NB4 (cell line): ENCODE measurements around the gene CTPS1.

ENCODE experiments used
- DNase-seq: peaks from one replicate; pipeline ENCODE4 v3.0.0; 2010; ENCODE audit warnings: low read depth
- H3K4me3 ChIP-seq: one replicate; pipeline ENCODE4 v1.5.1; 2011; ENCODE audit warnings: mild to moderate bottlenecking, low read depth, low read length, moderate library complexity
- CTCF ChIP-seq: IDR thresholded peaks from one replicate; pipeline ENCODE4 v1.5.1; 2012; ENCODE audit warnings: low read depth, low read length
- MAX ChIP-seq: IDR thresholded peaks from 2 replicates; pipeline ENCODE4 v1.6.1; 2011; ENCODE audit warnings: low read depth, low read length
- MYC ChIP-seq: IDR thresholded peaks from 2 replicates; pipeline ENCODE4 v1.6.1; 2011; ENCODE audit warnings: low read depth, low read length
- POLR2A ChIP-seq: IDR thresholded peaks from 2 replicates; pipeline ENCODE4 v1.6.1; 2011; ENCODE audit warnings: mild to moderate bottlenecking; ENCODE audit not compliant: insufficient read length; ENCODE audit errors: extremely low read depth

The CTPS1 gene

DNA sequence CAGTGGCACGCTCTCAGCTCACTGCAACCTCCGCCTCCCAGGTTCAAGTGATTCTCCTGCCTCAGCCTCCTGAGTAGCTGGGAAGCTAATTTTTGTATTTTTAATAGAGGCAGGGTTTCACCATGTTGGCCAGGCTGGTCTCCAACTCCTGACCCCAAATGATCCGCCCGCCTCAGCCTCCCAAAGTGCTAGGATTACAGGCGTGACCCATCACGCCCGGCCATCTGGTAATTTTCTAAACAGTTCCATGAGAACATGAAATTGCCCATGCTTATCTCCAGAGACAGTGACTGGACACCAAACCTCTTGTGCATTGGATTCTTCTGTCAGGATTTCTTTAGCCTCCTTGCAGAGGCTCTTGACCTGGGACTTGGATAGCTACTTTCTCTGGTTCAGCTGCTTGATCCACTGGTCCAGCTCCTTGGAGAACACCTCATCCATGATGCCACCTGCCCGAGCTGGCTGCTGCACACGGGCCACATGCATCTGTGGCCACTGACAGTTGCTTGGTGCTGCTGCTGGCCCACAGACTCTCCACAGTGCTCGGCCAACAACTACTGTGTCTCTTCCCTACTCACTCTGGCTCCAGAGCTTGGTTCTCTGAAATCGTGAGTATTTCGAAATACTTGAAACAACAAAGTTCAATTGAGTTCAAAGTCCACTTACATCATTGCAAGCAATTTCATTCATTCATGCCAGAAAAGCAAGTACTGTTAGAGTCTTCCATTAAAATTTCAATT lies 40.0 kb upstream of the CTPS1 start:
- DNase-seq = peak; percentile 73

GRCh38 chr1:40944326-40944725 lies 35.2 kb upstream of the CTPS1 start:
- TF ChIP-seq MYC (no peak), POLR2A (no peak), MAX (no peak), CTCF (no peak)
- no peak overlapping the region for H3K4me3 ChIP-seq
- DNase-seq = no peak

More for the DNA sequence above, 40.0 kb upstream of the CTPS1 start:
- no peak overlapping the region for H3K4me3 ChIP-seq
- TF ChIP-seq POLR2A (no peak), MAX (no peak)

DNA sequence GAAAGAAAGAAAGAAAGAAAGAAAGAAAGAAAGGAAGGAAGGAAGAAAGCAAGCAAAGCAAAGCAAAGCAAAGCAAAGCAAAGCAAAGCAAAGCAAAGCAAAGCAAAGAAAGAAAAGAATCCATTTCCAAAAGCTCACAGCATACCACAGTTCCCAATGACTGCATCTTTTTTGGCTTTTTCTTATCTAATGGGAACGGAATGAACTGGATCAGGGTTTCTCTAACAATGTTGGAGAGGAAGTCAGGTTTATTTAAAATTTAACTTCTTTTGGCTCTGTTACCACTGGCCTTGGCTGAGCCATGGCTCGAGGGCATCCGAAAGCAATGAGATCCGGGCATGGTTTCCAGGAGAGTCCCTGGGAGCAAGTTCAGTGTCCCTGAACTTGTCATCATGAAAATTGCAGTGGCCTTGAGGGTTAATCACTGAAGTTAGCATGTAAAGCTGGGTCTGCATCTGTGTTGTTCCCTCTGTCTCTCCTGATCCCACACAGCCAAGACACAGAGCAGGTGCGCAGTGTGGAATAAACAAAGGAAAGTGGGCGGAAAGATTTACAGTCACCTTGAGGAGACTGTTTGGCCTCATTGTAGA lies 34.6 kb upstream of the CTPS1 start:
- no peak overlapping the region for H3K4me3 ChIP-seq
- no peak for DNase-seq
- TF ChIP-seq CTCF = no peak

DNA sequence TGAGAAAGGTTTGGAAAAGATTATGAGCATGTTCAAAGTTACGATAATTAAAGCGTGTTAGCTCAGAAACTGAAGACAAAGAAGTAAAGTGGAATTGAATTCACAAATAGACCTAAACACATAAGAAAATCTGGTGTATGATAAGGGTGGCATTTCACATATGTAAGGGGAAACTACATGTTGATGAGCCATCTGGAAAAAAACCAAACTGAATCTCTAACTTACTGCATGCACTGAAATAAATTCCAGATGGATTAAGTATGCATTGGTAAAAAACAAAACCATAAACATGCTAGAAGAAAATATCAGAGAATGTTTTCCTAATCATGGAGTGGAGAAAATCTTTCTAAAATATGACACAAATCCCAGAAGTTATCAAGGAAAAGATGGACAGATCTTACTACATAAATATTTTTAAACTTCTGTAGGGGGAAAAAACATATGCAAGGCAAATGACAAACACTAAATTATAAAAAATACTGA lies 34.0 kb upstream of the CTPS1 start:
- no peak overlapping the region for H3K4me3 ChIP-seq
- DNase-seq = no peak
- TF ChIP-seq POLR2A (no peak), CTCF (no peak), MAX (no peak), MYC (no peak)

DNA sequence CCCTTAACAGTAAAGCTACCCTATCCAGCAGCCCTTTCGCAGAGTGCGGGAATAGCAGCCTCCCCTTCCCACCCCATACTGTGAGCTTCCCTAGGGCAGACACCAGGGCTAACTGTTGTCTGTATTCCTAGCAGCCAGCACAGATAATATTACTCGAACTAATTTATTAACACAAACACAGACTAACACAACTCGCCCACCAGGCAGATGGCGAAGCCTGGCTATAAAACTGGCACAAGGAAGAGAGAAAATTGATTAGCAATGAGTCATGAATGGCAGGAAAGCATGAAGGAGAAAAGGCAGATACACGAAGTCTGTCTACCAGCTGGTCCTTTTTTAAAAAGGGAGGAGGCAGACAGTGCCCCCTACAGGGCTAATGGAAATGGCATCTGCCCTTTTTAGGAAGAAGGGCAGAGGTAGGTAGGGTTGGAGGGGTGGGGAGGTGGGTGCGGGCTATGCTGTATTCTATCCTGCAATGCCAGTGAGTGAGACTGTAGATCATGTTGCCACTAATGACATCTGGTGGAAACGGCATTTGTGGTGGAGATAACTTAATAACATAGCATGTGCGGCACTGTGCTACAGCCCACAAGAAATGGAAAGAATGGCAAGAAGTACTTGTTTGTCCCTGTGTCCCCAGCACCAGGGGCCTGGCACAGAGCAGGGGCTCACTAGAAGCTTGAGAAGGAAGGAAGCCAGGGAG lies 30.6 kb upstream of the CTPS1 start:
- DNase-seq = peak; percentile 76
- no peak for TF ChIP-seq MYC
- no peak for TF ChIP-seq POLR2A
- TF ChIP-seq MAX = no peak
- TF ChIP-seq CTCF = peak; percentile 65
- no peak overlapping the region for H3K4me3 ChIP-seq

DNA sequence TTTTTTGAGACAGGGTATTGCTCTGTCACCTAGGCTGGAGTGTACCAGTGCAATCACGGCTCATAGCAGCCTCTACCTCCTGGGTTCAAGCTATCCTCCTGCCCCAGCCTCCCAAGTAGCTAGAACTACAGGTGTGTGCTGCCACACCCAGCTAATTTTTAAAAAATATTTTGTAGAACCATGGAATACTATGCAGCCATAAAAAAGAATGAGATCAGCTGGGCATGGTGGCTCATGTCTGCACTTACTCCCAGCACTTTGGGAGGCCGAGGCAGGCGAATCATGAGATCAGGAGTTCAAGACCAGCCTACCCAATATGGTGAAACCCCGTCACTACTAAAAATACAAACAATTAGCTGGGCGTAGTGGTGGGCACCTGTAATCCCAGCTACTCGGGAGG lies 29.9 kb upstream of the CTPS1 start:
- no peak overlapping the region for H3K4me3 ChIP-seq
- TF ChIP-seq CTCF = no peak
- no peak for TF ChIP-seq POLR2A
- TF ChIP-seq MYC = no peak
- no peak for TF ChIP-seq MAX
- DNase-seq = no peak
